T-helper 17 cell (primary cell): ENCODE results near the gene CBX1. TPM values are rescaled to one million over a fixed set of nuclear protein-coding genes. Genes with fewer than 3 reads are reported as not detected.
"Not testable (repeated sequence)": the region's sequence is repeated elsewhere in the genome, so short reads cannot be mapped to it uniquely, and the experiment has no call there.

ENCODE experiments used
- ATAC-seq: fragments of 150-1000 bp; cut with Tn5 transposase; 2 replicates; pipeline ENCODE4 v1.10.0; 2021; ENCODE audit warnings: mild to moderate bottlenecking, moderate library complexity
- DNase-seq, 3 donors: peaks; one replicate each; pipeline versions ENCODE4 v3.0.0 to v3.0.0-alpha.2; 2020 to 2021
- H3K9me3 ChIP-seq: one replicate; pipeline ENCODE4 v1.7.0; 2013; ENCODE audit warnings: low read length, mild to moderate bottlenecking; ENCODE audit not compliant: control insufficient read depth, poor library complexity, severe bottlenecking
- H3K27ac Mint-ChIP-seq: one replicate; pipeline ENCODE4 v1.8.0; 2022; ENCODE audit warnings: mild to moderate bottlenecking, moderate library complexity, mixed read lengths
- H3K27me3 Mint-ChIP-seq: one replicate; pipeline ENCODE4 v1.8.0; 2022; ENCODE audit warnings: mixed read lengths
- H3K36me3 Mint-ChIP-seq: one replicate; pipeline ENCODE4 v1.8.0; 2022; ENCODE audit warnings: low read depth, mixed read lengths
- H3K4me1 Mint-ChIP-seq: one replicate; pipeline ENCODE4 v1.8.0; 2022; ENCODE audit warnings: mild to moderate bottlenecking, mixed read lengths
- H3K4me3 Mint-ChIP-seq: one replicate; pipeline ENCODE4 v1.8.0; 2022; ENCODE audit warnings: mild to moderate bottlenecking, moderate library complexity, mixed read lengths
- total RNA-seq, 4 donors: library from RNA in 2 of 4; stranded (reverse) in 2 of 4; gene quantifications; one replicate each; pipeline ENCODE4 v1.2.3 and lab custom pipeline; 2022 to 2026

Gene CBX1
- total RNA-seq, 2 donors from 2014 or later = 12.7 to 16.9 TPM

DNA sequence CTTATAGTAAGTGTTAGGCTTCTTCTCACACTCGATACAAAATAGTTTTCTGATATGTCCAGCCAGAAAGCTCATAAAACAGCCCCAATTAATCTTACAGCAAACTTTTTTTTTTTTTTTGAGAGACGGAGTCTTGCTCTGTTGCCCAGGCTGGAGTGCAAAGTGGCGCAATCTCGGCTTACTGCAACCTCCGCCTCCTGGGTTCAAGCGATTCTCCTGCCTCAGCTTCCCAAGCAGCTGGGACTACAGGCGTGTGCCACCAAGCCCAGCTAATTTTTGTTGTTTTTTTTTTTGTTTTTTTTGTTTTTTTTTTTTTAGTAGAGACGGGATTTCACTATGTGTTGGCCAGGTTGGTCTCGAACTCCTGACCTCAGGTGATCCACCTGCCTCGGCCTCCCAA is 24.1 kb downstream of the CBX1 start:
- H3K27me3 Mint-ChIP-seq, H3K9me3 ChIP-seq, H3K27ac Mint-ChIP-seq, ATAC-seq, H3K36me3 Mint-ChIP-seq, H3K4me3 Mint-ChIP-seq, DNase-seq, H3K4me1 Mint-ChIP-seq: not testable (repeated sequence)

DNA sequence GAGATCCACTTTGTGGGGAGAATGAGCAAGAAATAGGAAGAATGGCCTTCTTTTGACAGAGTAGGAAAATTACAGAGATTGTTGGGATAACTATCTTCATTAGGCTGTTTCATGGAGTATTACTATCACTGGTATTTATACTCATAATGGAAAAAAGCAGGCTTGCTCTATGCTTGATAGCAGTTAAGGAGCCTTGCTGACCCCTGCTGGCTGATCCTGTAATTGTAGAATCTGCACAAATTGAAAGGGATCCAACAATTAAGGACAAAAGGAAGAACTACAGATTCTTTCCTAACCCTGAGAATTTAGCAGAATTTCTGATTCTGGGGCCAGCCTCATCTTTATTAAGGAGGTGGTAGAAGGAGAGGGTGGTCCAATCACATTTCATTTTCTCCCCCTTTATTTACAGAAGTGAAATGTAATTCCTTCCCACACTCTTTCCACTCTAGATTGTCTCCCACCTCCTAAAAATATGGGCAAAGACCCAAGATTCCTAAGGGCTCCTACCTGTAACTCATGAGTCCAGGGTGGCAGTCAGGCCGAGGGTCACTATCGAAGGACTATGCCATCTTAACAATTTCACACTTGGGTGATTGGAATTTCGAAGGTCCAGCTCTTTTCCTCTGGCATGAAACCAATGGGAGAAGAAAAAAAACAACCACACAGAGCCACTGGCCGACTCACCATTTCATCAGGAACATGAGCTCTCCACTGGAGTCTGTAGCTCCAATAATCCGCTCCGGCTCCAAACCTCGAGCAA is 26.8 kb downstream of the CBX1 start:
- ATAC-seq (peak; percentile 77), DNase-seq (peak; percentile 45 to 68 (median 47))
- Mint-ChIP-seq H3K4me1 (peaks cover 6% of the 10 kb centered on the region), H3K27me3 (no peaks in the 10 kb centered on the region), H3K4me3 (no peak overlapping the region), H3K27ac (no peak overlapping the region), H3K36me3 (no peaks in the 10 kb centered on the region)
- no peaks in the 10 kb centered on the region for H3K9me3 ChIP-seq

DNA sequence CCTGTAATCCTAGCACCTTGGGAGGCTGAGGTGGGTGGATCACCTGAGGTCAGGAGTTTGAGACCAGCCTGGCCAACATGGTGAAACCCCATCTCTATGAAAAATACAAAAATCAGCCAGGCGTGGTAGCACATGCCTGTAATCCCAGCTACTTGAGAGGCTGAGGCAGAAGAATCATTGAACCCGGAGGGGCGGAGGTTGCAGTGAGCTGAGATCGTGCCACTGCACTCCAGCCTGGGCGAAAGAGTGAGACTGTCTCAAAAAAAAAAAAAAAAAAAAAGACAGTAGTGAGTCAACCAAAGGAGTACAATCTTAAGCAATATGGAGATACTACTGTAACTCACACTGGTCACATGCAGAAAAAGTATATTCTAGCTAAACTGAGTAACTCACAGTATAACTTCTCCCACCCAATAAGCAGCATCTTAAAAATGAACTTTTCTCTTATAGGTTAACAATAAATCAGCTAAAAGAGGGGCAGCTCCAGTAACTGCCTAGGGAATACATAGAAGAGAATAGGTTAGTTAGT is 27.6 kb downstream of the CBX1 start:
- not testable (repeated sequence) for H3K27me3 Mint-ChIP-seq, DNase-seq, H3K27ac Mint-ChIP-seq, H3K36me3 Mint-ChIP-seq, H3K4me1 Mint-ChIP-seq, H3K4me3 Mint-ChIP-seq, H3K9me3 ChIP-seq, ATAC-seq

DNA sequence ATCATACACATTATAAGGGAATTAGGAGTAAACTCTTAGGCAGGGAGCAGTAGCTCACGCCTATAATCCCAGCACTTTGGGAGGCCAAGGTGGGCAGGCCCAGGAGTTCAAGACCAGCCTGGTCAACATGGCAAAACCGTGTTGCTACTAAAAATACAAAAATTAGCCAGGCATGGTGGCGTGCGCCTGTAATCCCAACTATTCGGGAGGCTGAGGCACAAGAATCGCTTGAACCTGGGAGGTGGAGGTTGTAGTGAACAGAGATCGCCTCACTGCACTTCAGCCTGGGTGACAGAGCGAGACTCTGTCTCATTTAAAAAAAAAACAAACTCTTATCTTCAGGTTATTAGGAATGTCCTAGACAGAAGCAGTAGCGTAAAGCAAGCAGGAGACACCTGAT is 28.5 kb downstream of the CBX1 start:
- not testable (repeated sequence) for H3K9me3 ChIP-seq, H3K36me3 Mint-ChIP-seq, H3K4me3 Mint-ChIP-seq, H3K27ac Mint-ChIP-seq, H3K4me1 Mint-ChIP-seq, DNase-seq, ATAC-seq, H3K27me3 Mint-ChIP-seq

DNA sequence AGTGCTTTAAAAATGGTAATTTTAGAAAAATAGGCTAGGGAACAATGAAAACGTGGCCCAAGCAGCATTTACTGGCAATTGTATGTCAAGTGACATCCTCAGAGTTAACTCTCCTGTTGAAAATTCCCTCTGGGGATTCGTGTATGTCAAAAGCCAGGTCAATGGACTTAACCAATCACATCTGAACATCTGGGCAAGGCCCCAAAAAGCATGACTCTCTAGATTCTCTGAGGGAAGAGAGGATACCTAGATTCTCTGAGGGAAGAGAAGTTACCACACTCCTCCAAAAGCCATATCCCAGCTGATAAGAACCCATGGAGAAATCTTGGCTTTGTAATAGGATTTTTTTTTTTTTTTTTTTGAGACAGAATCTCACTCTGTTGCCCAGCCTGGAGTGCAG is 29.6 kb downstream of the CBX1 start:
- DNase-seq = no peak
- ATAC-seq = no peak
- no peaks in the 10 kb centered on the region for H3K36me3 Mint-ChIP-seq
- H3K4me1 Mint-ChIP-seq = peaks cover 6% of the 10 kb centered on the region
- no peak overlapping the region for H3K4me3 Mint-ChIP-seq
- H3K27me3 Mint-ChIP-seq = no peaks in the 10 kb centered on the region
- H3K9me3 ChIP-seq = no peaks in the 10 kb centered on the region
- no peak overlapping the region for H3K27ac Mint-ChIP-seq

DNA sequence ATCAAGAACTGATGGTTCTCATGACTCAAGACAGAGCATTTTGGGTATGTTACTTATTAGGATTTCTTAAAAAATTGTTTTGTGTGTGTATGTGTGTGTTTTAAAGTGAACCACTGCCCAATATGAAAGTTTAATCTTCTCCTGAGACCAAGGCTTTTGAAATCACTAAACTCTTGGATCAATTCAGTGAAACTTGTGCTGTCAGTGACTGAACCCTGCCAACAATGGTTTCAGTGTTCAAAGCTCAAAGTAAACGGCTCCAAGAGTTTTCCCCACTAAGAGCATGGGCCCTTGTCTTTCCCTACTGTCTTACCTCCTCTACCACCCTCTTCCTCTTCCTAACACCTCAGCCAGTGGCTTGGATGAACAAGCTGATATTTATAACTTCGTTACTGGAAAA is 31.1 kb downstream of the CBX1 start:
- Mint-ChIP-seq H3K4me3 (no peak overlapping the region), H3K36me3 (peaks cover 3% of the 10 kb centered on the region), H3K4me1 (peaks cover 7% of the 10 kb centered on the region), H3K27ac (no peak overlapping the region), H3K27me3 (no peaks in the 10 kb centered on the region)
- DNase-seq (no peak), ATAC-seq (no peak)
- H3K9me3 ChIP-seq = no peaks in the 10 kb centered on the region

DNA sequence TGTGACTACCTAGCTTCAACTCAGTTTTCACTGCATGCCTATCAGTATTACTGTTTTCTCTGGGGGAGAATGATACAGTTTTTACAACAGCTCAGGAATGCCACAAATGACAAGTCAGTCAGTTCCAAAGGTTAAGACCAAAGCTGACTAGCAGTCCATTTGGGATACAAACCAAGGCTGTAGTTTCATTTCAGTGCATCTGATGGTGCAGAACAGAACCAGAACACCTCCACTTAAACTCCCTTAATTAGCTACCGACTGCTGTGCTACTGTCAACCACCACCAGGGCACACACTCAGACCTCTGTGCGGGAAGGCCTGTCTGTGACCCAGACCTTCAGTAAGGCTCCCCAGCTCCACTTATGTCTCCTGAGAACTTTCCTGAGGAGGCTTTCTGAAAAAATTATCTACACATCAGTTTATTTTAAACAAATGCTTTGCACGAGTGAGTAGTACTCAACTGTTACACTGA is 32.8 kb downstream of the CBX1 start:
- Mint-ChIP-seq H3K4me3 (peak overlapping the region; percentile 31), H3K4me1 (peaks cover 7% of the 10 kb centered on the region), H3K36me3 (peaks cover 5% of the 10 kb centered on the region), H3K27me3 (no peaks in the 10 kb centered on the region), H3K27ac (no peak overlapping the region)
- peak; percentile 54 for ATAC-seq
- no peaks in the 10 kb centered on the region for H3K9me3 ChIP-seq
- no peak for DNase-seq

DNA sequence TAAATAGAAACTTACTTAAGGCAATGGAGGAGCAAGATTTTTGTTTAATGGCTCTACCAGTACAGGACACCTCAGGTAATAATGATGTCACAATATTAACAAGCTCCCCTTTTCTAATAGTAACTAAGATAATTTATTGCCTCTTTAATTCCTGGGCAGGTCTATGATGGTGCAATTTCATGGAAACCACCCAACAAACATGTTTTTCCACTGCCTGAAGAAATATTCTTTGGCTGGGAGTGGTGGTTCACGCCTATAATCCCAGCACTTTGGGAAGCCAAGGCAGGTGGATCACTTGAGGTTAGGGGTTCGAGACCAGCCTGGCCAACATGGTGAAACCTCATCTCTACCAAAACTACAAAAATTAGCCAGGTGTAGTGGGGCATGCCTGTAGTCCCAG is 33.5 kb downstream of the CBX1 start:
- H3K36me3 Mint-ChIP-seq, H3K4me3 Mint-ChIP-seq, H3K4me1 Mint-ChIP-seq, ATAC-seq, H3K27ac Mint-ChIP-seq, DNase-seq, H3K9me3 ChIP-seq, H3K27me3 Mint-ChIP-seq: not testable (repeated sequence)

DNA sequence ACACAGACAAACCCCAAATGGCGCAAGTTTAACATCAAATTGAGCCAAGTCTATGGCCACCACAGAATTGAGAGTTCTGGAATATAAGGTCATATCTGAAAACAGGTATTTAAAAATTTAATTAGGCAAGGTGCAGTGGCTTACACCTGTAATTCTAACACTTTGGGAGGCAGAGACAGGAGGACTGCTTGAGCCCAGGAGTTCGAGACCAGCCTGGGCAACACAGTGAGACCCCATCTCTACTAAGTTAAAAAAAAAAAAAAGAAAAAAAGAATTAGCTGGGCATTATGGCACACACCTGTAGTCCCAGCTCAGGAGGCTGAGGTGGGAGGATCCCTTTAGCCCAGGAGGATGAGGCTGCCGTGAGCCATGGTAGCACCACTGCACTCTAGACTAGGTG is 34.0 kb downstream of the CBX1 start:
- ATAC-seq (no peak), DNase-seq (no peak)
- H3K9me3 ChIP-seq = no peaks in the 10 kb centered on the region
- Mint-ChIP-seq H3K4me1 (peaks cover 4% of the 10 kb centered on the region), H3K36me3 (peaks cover 5% of the 10 kb centered on the region), H3K27me3 (no peaks in the 10 kb centered on the region), H3K27ac (no peak overlapping the region), H3K4me3 (no peak overlapping the region)

DNA sequence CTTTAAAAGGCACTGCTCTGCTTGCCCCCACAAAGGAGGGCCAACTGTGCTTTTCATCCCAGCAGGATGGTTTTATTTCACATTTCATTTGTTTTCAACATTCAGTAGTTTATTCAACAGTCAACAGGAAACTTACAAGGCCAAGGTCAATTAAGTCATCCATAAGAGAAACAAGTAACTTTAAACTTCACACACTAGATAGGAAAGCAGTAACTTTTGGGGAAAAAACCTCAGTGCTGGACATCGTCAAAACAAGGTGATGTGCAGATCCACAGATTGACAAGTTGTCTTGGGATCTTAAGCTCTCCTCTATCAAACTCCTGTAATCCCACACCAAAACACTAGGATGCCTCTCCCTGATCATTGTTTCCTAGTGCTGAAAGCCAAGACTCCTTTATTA is 34.6 kb downstream of the CBX1 start:
- H3K36me3 Mint-ChIP-seq = peaks cover 5% of the 10 kb centered on the region
- H3K9me3 ChIP-seq = no peaks in the 10 kb centered on the region
- no peak overlapping the region for H3K4me3 Mint-ChIP-seq
- no peak for ATAC-seq
- DNase-seq = no peak
- peak overlapping the region; percentile 34 for H3K27ac Mint-ChIP-seq
- H3K4me1 Mint-ChIP-seq = peaks cover 4% of the 10 kb centered on the region
- H3K27me3 Mint-ChIP-seq = no peaks in the 10 kb centered on the region

DNA sequence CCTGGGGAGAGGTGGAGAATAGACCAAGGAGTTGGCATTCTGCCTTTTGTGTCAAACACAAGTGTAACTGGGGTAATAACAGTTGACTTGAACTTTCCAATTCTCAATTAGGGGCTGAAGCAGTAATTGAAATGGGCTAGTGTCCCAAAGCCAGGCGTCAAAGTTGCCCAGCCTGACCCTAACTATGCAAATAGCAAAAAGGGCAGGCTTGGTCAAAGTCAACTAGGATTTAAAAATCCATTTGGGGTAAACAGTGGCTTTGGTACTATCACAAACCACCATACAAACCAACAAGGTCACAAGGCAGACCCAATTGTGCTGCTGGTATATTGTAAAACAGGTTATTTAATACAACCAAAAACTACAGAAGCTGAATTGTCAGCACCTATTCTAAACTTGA is 35.1 kb downstream of the CBX1 start:
- peak overlapping the region; percentile 34 for H3K27ac Mint-ChIP-seq
- no peak for ATAC-seq
- no peak for DNase-seq
- peaks cover 4% of the 10 kb centered on the region for H3K4me1 Mint-ChIP-seq
- no peaks in the 10 kb centered on the region for H3K9me3 ChIP-seq
- no peak overlapping the region for H3K4me3 Mint-ChIP-seq
- peaks cover 7% of the 10 kb centered on the region for H3K36me3 Mint-ChIP-seq
- no peaks in the 10 kb centered on the region for H3K27me3 Mint-ChIP-seq

DNA sequence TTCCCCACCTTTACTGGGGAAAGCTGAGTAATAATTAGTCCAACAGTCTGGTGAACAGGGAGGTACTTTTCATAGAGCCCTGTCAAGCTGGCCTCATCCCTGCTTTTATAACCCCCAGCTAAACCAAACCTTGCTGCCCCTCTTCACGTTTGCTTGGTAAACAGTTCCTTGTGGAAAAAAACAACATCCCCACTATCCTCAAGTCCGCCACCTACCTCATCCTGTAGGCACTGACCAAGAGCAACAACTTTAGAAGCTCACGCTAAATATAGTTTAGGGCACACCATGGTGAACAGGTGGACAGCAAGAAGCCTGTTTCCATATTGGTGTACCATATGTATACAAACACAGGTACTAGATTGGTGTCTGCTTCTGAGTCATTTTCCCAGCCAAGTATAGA is 36.6 kb downstream of the CBX1 start:
- Mint-ChIP-seq H3K4me3 (no peak overlapping the region), H3K4me1 (peaks cover 4% of the 10 kb centered on the region), H3K27me3 (no peaks in the 10 kb centered on the region), H3K36me3 (peaks cover 12% of the 10 kb centered on the region), H3K27ac (no peak overlapping the region)
- no peaks in the 10 kb centered on the region for H3K9me3 ChIP-seq
- ATAC-seq (no peak), DNase-seq (no peak)

DNA sequence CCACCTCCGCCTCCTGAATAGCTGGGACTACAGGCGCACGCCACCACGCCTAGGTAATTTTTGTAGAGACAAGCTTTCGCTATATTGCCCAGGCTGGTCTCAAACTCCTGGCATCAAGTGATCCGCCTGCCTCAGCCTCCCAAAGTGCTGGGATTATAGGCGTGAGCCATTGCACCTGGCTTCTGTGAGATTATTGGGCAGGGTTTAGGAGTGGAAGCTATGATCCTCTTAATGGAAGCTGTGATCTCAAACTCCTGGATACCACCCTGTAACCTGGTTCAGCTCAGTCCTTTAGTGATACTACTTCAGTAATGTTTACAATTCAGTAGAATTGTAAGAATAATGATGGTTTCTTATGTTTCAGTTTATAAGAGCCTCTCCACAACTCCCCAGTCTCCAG is 39.0 kb downstream of the CBX1 start:
- peaks cover 12% of the 10 kb centered on the region for H3K36me3 Mint-ChIP-seq

DNA sequence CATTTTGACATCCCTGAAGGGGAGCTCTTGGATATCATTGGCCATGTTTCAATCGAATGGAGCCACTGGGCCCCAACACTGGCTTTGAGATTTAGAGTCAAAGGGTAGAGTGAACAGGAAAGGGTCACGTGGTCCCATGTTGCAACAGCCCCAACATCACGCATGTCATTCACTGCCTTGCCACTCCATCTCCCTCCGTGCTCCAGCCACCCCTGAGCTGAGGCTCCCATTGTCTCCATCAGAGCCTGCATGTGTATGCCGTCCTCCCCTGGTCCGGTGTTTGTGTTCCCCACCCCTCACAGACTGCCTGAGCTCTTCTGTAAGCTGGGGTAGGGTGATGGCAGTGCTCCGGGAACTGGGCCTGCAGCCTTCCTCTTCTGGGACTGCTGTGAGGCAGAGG is 41.0 kb downstream of the CBX1 start:
- Mint-ChIP-seq H3K27ac (peak overlapping the region; percentile 67), H3K27me3 (no peaks in the 10 kb centered on the region), H3K36me3 (peaks cover 19% of the 10 kb centered on the region), H3K4me1 (peaks cover 20% of the 10 kb centered on the region), H3K4me3 (no peak overlapping the region)
- H3K9me3 ChIP-seq = no peaks in the 10 kb centered on the region
- ATAC-seq (no peak), DNase-seq (no peak)

More for the DNA sequence above, 39.0 kb downstream of the CBX1 start:
- peaks cover 5% of the 10 kb centered on the region for H3K4me1 Mint-ChIP-seq
- H3K27ac Mint-ChIP-seq = no peak overlapping the region
- DNase-seq (no peak), ATAC-seq (no peak)
- no peaks in the 10 kb centered on the region for H3K9me3 ChIP-seq
- no peak overlapping the region for H3K4me3 Mint-ChIP-seq
- no peaks in the 10 kb centered on the region for H3K27me3 Mint-ChIP-seq
